GM21515 (cell line): ENCODE results near the gene STRADA.

ENCODE experiments used
- ATAC-seq: cut with Tn5 transposase; IDR thresholded peaks from one replicate; pipeline ENCODE4 v1.9.1; 2021; ENCODE audit not compliant: unreplicated experiment

STRADA gene

DNA sequence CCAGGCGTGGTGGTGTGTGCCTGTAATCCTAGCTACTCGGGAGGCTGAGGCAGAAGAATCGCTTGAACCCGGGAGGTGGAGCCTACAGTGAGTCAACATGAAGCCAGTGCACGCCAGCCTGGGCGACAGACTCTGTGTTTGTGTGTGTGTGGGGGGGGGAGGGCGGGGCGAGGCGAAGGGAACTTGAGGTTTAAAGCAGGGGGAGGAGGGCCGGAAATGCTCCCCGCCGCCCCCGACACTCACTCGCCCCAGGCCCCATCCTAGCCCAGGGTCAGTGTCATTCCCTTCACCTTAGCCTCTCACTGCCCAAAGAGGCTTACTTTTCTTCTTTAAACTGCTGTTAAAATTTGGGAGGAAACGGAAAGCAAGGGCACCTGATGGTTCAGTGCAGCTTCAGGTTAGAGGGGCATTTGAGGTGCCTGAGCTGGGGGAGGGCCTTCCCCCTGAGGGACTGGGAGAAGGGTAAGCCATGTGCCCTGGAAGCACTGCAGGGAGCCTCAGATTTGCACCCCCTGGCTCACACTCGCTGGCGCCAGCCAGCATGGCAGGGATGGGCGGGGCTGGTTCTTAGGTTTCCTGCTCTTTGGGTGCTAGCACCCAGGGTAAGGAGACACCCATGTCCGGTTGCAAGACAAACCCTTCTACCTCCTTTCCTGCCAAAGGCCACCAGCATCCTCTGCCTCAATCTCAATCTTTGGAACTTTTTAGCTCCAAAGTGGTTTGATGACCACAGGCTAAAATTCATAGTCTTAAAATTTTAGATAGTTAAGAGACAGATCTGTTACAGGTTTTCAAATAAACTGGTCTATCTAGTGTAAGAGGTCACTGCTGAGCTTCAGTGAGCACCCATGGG lies 39.5 kb downstream of the STRADA start:
- no peak for ATAC-seq

DNA sequence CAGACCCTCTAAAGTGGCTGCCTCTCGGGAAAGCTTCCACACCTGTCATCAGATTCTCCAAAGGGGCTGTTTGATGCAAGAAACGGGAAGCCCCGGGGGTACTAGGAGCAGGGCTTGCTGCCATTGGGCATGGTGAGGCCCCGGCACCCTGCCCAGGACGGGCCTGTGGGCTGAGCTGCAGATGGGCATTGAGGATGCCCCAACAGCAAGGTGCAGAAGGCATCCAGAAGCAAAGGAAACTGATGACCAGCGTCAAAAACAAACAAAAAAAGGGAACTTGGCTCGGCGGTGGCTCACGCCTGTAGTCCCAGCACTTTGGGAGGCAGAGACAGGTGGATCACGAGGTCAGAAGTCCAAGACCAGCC lies 40.2 kb downstream of the STRADA start:
- ATAC-seq = no peak

DNA sequence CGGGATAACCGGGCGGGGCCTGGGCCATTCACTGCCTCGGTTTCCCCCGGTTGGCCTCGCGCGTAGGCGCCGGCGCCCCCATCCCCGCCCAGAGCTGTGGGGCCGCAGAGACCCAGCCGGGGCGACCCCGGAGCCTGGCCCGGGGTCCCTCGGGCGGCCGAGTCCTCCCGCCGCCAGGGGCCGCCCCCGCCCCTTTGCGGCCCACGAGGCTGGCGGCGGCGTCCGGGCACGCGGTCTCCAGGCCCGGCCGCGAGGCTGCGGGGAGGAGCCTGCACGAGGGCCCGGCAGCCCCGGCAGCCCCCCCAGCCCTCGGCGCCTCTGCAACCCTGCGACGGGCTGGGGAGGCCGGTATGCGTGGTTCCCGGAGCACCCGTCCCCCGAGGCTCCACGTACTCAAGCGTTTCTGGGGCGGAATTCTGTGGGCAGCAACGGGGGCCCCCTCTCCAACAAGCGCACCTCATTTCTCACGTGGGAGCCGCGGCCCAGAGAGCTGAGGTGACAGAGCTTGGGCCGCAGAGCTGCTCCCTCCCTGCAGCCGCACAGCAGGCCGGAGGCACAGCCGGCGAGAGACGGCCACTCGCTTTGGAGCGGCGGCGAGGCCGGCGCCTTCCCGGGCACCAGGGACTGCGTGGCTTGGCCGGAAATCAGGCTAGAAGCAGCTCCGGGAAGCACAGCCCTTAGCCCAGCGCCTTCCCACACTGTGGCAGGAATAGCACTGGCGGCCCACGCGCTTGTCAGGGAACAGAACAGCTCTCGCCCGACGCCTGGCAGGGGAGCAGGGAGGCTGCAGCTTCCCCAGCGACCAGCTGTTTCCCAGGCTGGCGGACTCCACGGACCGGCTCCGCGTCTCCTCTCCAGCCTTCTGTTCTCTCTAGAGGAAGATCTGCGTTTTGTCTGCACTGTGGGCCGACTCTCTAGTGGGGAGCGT lies 40.8 kb downstream of the STRADA start:
- no peak for ATAC-seq

DNA sequence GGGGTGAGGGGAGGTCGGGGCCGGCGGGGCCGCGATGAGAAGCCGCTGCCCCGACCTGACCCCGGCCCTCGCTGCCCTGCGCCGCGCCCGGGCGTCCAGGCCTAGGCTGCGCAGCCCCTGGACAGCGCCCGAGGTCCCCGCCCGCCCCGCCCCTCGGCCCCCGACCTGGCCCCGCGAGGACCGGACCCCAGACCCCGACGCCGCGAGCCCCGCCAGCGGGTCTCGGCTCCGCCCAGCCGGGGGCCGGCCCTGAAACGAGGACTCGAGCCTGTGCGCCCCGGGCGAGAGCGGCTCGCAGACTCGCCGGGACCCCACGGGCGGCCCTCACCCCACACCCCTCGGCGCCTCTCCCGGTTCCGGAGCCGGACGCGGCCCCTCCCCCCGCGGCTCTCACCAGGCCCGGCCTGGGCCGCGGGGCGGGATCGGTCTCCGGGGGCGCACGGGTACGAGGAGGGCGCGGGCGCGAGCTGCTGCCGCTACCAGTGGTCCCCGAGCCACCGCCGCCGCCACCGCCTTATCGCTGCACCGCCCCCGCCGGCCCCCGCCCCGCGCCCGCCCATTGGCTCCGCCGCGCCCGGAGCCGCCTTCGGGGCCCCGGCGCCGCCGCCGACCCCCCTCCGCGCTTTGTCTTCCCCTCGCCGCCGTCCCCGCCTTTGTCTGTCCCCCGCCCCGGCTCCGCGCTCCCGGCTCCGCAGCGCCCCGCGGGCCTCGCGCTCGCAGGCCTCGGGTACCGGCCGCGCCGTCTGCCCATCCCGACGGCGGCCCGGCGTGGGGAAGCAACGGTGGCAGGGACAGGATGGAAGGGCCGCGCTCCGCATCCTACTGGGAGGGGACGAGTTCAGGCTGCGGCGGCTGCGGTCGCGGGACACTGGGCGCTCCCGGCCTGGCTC lies 41.7 kb downstream of the STRADA start, which contains the start of gene LIMD2:
TSS of gene LIMD2 (minus strand) at position 488 of the 890 bp plus-strand sequence. CDS start 827 bp downstream, outside the sequence.
- ATAC-seq = peak; percentile 24

DNA sequence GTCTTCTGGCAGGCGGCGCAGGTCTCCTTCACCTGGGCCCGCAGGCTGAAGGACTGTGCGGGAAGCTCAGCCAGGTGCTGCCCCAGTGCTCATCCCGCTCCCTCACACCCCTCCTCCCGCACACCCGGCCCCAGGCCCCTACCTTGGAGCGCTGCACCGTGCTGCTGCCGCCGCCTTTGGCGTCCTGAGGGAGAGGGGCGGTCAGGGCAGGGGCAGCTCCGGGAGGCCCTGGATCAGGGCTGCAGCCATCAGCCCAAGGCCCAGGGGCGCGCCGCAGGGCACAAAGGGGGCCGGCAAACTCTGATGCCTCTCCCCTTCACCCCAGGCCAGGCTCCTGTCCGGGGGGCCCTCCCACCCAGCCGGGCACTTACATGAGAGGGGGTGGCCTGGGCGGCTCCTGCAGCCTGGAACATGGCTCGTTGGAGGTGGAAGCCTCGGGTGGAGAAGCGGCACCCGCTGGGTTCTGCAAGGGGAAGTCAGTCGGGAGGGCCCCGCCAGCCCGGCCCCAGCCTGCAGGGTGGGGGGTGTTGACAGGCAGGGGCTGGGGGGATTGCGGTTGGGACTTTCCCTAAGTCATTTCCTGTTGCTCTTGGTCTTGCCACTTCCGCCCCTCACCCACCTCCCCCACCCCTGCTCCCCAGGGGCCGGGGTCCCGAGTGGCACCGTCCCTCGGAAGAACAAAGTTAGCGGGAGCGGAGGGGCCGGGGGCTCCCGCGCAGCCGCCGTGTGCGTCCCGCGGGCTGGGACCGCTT lies 42.5 kb downstream of the STRADA start:
- ATAC-seq = peak; percentile 26

DNA sequence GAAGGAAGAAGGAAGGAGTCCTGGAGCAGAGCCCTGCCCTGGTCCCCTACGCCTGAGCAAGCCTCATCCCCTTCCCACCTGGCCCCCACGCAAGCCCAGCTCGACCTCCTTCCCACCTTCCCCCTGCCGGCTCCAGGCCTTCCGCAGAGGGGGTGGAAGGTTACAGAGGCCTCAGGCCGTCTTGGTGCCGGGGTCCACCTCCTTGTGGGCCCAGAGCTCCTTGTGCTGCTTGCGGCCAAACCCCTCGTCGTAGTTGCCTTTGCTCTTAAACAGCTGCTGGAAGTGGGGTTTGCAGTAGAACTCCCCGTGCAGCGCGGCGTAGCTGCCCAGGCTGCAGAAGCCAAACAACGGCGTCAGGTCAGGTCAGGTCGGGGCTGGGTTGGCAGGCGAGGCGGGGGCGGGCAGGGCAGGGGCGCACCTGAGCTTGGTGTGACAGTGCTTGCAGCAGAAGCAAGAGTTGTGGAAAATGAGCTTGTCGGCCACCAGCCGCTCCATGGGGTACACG lies 43.2 kb downstream of the STRADA start:
- ATAC-seq = no peak

DNA sequence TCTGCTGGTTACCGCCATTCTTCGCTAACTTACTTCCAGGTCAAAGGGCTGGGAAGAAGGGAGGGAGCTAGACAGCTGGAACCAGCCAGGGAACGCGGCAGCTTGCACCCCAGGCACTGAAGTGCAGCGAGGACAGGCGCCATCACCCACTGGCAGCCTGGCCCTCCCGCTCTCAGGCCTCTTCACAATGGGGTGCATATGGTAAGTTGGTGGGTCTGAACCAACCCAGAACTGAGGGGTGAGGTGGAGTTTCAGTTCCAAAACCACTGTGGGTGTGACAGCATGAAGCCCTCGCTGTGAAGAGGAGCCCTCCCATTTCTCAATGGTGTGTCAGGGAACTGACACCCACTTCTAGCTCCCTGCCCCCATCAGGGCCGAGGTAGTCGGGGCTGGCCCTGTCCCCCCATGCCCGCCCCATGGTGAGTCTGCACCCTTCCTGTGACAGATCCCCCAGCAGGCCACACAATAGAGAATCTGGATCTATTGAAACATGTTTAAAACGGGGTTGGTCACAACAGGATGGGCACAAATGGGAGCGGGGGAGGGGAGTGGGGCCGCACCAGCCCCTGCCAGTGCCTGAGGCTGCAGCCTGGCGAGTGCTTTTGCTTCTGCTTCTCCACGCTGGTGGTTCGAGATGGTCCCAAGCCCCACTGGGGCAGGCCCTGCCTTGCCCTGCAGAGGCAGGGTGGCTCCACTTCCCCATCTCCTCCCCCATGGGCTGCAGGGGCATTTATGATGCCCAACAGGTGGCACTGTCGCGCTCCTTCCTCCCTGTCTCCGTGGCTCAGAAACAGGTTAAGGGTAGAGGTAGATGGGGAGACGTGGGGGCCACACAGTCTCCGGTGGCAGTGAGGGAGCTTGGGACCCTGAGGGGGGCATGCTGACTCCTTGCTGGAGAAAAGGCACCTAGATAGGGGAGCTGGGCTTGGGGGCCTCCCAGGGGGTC lies 44.0 kb downstream of the STRADA start:
- ATAC-seq = no peak

DNA sequence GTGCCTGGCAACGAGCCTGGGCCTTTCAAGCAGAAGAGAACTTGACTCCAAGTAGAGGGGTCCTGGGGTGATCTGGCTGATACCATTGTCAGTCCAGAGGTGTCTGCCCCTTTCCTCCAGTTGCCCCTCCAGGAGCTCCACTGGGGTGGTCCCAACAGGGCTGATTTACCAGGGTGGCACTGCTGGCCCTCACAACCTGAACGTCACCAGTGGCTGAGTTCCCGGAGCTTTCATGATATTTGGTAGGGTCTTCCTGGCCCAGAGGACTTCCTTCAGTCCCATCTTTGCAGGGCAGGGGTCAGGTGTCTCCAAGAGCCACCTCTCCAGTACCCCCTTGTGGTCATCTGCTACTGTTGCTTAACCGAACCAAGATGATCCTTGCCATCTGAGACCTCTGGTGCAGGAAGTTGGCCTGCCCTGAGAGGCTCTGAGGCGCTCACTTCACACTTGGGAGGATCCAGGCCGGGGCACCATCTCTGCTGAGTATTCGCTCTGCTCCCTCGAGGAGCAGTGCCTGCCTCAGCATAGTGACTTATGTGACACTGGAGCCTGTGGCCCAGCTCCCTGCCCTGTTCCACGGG lies 45.1 kb downstream of the STRADA start:
- no peak for ATAC-seq

DNA sequence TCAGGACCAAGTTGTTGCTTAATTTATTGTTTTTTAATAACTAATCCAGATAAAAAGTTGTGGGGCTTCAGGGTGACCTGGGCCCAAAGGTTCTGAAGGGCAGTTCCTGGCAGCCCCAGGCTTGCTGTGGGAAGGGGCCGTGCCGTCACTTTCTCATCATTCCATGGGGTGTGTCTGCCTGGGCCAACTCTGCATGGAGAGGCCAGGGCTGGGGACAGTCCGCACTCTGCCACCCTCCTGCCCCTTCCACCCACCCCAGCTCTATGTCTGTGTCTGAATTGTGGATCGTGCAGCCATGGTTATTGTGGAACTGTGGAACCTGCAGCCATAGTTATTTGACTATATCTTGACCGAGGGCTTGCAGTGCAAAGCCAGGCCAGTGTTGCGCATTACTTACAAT lies 45.7 kb downstream of the STRADA start:
- ATAC-seq = no peak

DNA sequence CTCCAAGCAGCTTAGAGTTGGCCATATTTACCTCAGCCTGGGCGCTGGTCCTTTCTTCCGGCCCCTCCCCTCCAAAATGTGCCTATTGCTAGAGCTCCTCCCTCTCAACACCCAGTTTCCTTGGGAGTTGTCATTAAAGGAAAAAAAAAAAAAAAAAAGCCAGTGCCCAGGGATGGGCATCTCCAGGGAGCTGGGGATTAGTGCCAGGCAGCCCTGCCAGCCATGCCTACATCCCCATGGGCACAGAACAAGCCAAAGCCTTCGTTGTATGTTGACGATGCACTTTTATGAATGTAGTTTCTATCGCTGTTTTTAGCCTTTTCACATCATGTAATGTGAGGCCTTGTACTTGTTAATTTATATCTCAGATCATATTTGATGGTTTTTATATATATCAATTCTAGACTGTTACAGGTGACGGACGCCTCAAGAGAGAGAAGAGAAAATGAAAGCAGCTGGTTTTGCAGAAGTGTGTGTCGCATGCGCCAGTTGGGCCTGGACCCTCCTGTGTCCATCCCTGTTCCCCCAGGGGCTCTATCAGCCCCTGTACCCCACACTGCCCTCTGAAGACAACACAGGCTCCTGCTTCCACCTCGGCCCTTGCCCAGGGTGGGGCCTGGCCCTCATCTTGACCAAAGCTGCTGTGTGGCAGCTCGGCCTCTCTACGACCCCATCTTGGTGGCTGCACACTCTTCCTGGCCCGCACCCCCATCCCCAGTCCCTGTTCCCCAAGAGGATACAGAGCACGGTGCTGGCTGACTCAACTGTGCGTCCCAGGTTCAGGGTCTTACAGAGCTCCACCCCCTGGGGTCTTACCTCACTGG lies 46.4 kb downstream of the STRADA start:
- ATAC-seq = no peak

DNA sequence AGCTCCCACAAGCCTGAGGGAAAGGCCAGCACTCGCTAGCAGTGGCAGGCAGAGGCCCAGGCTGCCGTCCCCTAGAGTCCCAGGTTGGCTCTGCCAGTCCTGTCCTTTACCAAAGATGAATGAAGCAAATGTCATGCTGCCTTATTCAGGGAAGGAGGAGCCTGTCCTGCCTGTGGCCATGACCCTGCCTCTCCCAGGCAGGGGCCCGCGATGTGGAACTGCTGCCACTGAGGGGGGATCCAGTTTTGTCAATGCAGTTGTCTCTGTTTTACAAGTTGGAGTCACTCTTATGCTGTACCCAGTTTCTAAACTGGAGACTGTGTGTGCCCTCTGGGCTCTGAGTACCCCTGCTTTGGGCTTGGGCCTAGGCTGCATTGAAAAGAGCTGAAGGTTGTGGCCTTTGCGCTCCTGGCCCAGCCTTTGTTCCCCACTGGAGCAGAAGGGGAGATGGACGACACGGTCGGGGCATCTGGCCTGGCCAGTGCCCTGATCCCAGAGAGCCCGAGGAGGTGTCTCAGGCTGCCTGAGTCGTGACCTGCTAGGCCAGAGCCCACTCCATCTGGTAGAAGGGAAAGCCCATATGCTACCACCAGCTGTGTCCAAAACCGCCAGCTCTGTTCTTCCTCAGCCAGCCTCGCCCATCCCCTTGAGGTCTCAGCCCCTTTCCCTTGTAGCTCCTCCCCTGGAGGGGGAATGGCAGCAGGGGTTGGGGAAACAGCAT lies 47.2 kb downstream of the STRADA start:
- no peak for ATAC-seq

DNA sequence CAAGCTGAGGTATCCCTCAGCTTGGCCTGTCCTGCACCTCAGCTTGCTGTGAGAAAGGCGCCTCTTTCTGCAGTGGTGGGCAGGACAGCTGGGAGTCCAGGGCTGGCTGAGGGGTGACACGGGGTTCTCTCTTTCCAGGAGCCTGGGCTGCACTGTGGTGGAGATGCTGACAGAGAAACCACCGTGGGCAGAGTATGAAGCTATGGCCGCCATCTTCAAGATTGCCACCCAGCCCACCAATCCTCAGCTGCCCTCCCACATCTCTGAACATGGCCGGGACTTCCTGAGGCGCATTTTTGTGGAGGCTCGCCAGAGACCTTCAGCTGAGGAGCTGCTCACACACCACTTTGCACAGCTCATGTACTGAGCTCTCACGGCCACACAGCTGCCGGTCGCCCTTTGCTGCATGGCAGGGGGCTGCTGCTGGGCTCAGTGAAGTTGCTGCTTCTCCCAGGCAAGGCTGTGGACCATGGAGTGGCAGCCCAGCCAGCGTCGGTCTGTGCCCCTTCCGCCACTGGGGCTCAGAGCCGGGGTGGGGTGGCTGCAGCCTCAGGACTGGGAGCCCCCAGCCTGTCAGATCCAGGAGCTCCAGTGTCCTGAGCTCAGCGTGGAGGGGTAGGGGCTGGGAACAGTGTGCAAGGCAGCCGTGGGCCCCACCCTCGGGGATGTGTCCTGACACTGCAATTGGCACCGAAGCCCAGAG lies 48.0 kb downstream of the STRADA start:
- no peak for ATAC-seq

DNA sequence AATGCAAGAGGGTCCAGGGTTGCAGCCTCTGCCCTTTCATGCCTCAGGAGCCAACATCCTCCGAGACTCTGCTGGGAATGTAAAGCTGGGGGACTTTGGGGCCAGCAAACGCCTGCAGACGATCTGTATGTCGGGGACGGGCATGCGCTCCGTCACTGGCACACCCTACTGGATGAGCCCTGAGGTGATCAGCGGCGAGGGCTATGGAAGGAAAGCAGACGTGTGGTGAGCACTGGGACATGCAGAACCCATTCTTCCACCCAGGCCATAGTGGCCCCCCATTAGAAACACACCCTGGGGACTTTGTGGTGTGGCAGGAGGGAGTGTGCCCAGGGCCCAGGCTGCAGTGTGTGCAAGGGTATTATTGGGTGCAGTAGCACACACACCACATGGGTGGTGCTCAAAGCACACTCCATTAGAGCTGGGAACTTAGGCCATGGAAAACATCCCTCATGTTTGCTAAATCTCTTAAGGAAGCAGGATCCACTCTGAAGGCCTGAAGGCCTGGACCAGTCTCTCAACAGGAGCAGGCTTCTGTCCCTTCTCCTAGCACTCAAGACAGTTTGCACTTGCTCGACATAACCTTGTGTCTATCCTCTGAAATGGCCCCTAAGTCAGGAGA lies 49.3 kb downstream of the STRADA start:
- ATAC-seq = no peak

DNA sequence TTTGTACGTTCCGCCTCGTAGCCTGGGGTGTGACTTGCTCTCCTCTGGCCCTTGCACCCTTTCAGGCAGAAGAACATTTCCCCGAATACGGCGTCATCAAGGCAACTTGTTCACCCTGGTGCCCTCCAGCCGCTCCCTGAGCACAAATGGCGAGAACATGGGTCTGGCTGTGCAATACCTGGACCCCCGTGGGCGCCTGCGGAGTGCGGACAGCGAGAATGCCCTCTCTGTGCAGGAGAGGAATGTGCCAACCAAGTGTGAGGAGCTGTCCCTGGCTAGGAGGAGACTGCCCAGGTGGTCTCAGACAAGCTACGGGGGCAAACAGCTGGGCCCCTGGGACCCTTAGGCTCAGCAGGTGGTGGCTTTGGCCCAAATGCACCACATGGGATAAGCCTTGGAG lies 52.1 kb downstream of the STRADA start:
- no peak for ATAC-seq

DNA sequence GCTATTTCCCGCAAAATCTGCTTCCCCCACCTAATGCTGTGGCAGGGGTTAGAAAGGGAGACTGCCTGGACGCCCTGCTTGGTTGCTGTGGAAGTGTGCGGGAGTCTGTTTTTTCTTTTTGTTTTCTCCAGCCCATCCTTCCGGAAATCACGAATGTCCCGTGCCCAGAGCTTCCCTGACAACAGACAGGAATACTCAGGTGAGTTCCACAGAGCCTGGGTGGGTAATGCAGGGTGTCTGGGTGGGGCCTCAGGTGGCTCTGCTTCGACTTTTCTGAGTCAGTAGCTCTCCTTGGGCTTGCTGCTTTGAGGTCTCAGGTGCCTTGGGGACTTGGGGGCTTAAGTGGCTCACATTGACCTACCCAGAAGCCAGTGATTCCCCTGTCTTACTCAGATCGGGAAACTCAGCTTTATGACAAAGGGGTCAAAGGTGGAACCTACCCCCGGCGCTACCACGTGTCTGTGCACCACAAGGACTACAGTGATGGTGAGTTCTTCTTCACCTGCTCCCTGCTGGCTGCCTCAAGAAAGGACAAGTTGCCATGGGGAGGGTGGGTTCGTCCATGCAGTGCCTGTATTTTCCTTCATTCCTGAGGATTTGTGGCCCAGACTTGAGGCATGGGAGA lies 53.1 kb downstream of the STRADA start:
- ATAC-seq = no peak
